Brain pericyte (primary cell): ENCODE measurements around the gene SUCO.

ENCODE experiments used
- DNase-seq: peaks from one replicate; pipeline ENCODE4 v3.0.0-alpha.2; 2012; ENCODE audit warnings: low read depth, low spot score

Gene SUCO

GRCh38 chr1:172517081-172517480 lies 15.9 kb upstream of the SUCO start:
- DNase-seq: no peak

GRCh38 chr1:172517545-172517944 lies 15.4 kb upstream of the SUCO start:
- no peak for DNase-seq

GRCh38 chr1:172529304-172529703 lies 3.6 kb upstream of the SUCO start:
- no peak for DNase-seq

GRCh38 chr1:172530000-172530399 lies 3.0 kb upstream of the SUCO start:
- DNase-seq: no peak

- DNase-seq: no peak
These were observed 1.4 kb upstream of the SUCO start for GRCh38 chr1:172531412-172532182.

- DNase-seq: peak; percentile 96
These were observed 709 bp upstream of the SUCO start for GRCh38 chr1:172532183-172532699.

- peak; percentile 5 for DNase-seq
These were observed 682 bp downstream of the SUCO start for GRCh38 chr1:172533513-172534151.

- DNase-seq: no peak
These were observed 3.3 kb downstream of the SUCO start for GRCh38 chr1:172536256-172536655.

- no peak for DNase-seq
These were observed 4.4 kb downstream of the SUCO start for GRCh38 chr1:172537366-172537765.

- DNase-seq: no peak
These were observed 5.0 kb downstream of the SUCO start for GRCh38 chr1:172537827-172538391.

GRCh38 chr1:172540635-172541034 lies 7.7 kb downstream of the SUCO start:
- DNase-seq: no peak

- no peak for DNase-seq
These were observed 11.6 kb downstream of the SUCO start for GRCh38 chr1:172544481-172545104.

GRCh38 chr1:172545396-172546004 lies 12.6 kb downstream of the SUCO start:
- DNase-seq: no peak

GRCh38 chr1:172547071-172547470 lies 14.1 kb downstream of the SUCO start:
- DNase-seq: no peak

- DNase-seq: no peak
These were observed 16.8 kb downstream of the SUCO start for GRCh38 chr1:172549621-172550280.

GRCh38 chr1:172551279-172551678 lies 18.3 kb downstream of the SUCO start:
- no peak for DNase-seq

- DNase-seq: no peak
These were observed 22.0 kb downstream of the SUCO start for GRCh38 chr1:172554915-172555314.

GRCh38 chr1:172556461-172556860 lies 23.5 kb downstream of the SUCO start:
- no peak for DNase-seq

- no peak for DNase-seq
These were observed 24.3 kb downstream of the SUCO start for GRCh38 chr1:172557270-172557669.

GRCh38 chr1:172559572-172560210 lies 26.7 kb downstream of the SUCO start:
- no peak for DNase-seq

- DNase-seq: no peak
These were observed 28.3 kb downstream of the SUCO start for GRCh38 chr1:172561252-172561651.
